GM21447 (cell line): Measurements from ENCODE around the gene LGALS14.

ENCODE experiments used
- ATAC-seq: cut with Tn5 transposase; IDR thresholded peaks from one replicate; pipeline ENCODE4 v1.9.1; 2021; ENCODE audit not compliant: unreplicated experiment

LGALS14 gene

GRCh38 chr19:39745643-39746042 lies 41.4 kb downstream of the LGALS14 start:
- ATAC-seq, result no peak

- no peak for ATAC-seq
Observed at GRCh38 chr19:39746836-39747529, 42.7 kb downstream of the LGALS14 start.

GRCh38 chr19:39749981-39750380 lies 45.7 kb downstream of the LGALS14 start:
- no peak for ATAC-seq

- no peak for ATAC-seq
Observed at GRCh38 chr19:39752390-39752789, 48.1 kb downstream of the LGALS14 start.

- ATAC-seq, result no peak
Observed at GRCh38 chr19:39752795-39753194, 48.5 kb downstream of the LGALS14 start.

GRCh38 chr19:39754544-39754943 lies 50.3 kb downstream of the LGALS14 start:
- ATAC-seq, result no peak

- no peak for ATAC-seq
Observed at GRCh38 chr19:39754971-39755370, 50.7 kb downstream of the LGALS14 start.
